Activated CD4-positive, alpha-beta memory T cell treated with anti-CD3 and anti-CD28 coated beads for 36 hours (primary cell): ENCODE results near the gene SMIM7. TPM values are rescaled to one million over a fixed set of nuclear protein-coding genes. Genes with fewer than 3 reads are reported as not detected.
"Not testable (repeated sequence)": the region's sequence is repeated elsewhere in the genome, so short reads cannot be mapped to it uniquely, and the experiment has no call there.

Experiments used
- CTCF ChIA-PET: fragments of 350-600 bp; sonication (Branson Sonifier 250); formaldehyde crosslinking; loops from one replicate; lab custom pipeline; 2021; ENCODE audit warnings: antibody characterized with exemption, inconsistent platforms; lab: Charles Lee
- POLR2A ChIA-PET: fragments of 350-600 bp; sonication (Branson Sonifier 250); formaldehyde crosslinking; loops from one replicate; lab custom pipeline; 2021; ENCODE audit warnings: antibody characterized with exemption; lab: Charles Lee
- DNase-seq: peaks from one replicate; pipeline ENCODE4 v3.0.0-alpha.2; 2020
- H3K27ac Mint-ChIP-seq: one replicate; pipeline ENCODE4 v1.8.0; 2021; ENCODE audit warnings: mixed read lengths
- H3K27me3 Mint-ChIP-seq: one replicate; pipeline ENCODE4 v1.8.0; 2021; ENCODE audit warnings: mixed read lengths
- H3K36me3 Mint-ChIP-seq: one replicate; pipeline ENCODE4 v1.8.0; 2021; ENCODE audit warnings: mixed read lengths
- H3K4me1 Mint-ChIP-seq: one replicate; pipeline ENCODE4 v1.8.0; 2021; ENCODE audit warnings: low read depth, mixed read lengths
- H3K4me3 Mint-ChIP-seq: one replicate; pipeline ENCODE4 v1.8.0; 2021; ENCODE audit warnings: mild to moderate bottlenecking, mixed read lengths
- H3K9me3 Mint-ChIP-seq: one replicate; pipeline ENCODE4 v1.8.0; 2021; ENCODE audit warnings: mixed read lengths
- intact Hi-C: fragments of 100-400 bp; cut with micrococcal nuclease; formaldehyde crosslinking; loops from one replicate; pipeline ENCODE4 v1.15.1; 2023
- total RNA-seq, 2 experiments: library from RNA; stranded (reverse); gene quantifications; one replicate each; pipeline ENCODE4 v1.2.3, GENCODE V29; 2021

Gene SMIM7
- total RNA-seq: 10 to 100 TPM; 50.5 to 50.9 TPM

DNA sequence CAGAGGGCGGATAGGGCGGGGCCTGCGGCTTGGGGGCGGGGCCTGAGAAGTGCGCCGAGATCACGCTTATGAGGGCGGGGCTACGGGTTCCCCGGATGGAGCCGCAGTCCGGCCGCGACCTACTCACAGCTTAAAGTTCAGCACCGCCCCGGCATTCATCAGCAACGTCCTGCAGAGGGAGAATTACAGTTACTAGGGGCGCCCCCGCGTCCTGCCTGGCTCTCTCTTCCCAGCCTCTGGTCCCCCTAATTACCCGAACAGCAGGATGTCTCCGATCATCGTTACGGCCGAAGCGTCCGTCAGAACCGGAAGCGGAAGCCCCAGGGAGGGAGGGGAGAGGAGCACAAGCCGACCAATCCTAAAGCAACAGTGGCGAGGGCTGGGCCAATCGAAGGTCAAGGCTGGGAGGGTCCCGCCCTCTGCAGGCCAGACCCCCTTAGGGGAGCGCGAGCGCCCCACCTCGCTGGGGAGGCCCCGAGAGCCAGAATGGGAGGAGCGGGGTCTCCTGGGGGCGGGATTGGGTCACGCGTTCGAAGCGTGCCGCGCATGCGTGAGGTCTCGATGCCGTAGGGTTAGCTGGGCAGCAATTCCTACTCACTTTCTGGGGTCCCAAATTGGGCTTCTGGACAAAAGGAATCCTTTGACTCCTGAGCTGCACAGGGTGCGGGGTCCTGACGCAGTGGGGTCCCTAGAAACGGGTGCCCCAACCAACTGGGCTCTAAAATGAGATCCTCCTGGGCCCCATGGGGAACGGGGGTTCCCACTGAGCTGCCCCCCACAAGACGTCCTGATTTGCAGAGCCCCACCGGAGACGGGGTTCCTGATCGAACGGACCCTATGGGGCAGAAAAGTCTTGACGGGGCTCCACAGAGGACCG lies at the start of gene SMIM7:
Gene SMIM7, minus strand, starts transcription at position 313 of the 877 bp plus-strand sequence. Its CDS starts 34 bp downstream, at position 279.
- Mint-ChIP-seq H3K9me3 (no peaks in the 10 kb centered on the region), H3K4me1 (peaks cover 28% of the 10 kb centered on the region), H3K27me3 (peaks cover 2% of the 10 kb centered on the region), H3K36me3 (peaks cover 25% of the 10 kb centered on the region), H3K4me3 (peak within 1 kb of the TSS; percentile 93), H3K27ac (peak within 1 kb of the TSS; percentile 95)
- ChIA-PET POLR2A (interaction anchor here (0.6 to 3.0 kb wide), 5 partner anchors 23 to 117 kb away, joined by 3 to 10 read pairs (median 5); no protein-coding TSS in a partner anchor), CTCF (interaction anchor here (1.0 to 1.8 kb wide), 2 partner anchors 31 to 65 kb away, joined by 3 to 4 read pairs; no protein-coding TSS in a partner anchor)
- peak; percentile 99 for DNase-seq
- intact Hi-C loops: loop anchor here (1.0 to 5.0 kb wide), 5 partner anchors 32 to 1087 kb away; partner anchors contain the start of genes CHERP, MED26 and SLC35E1

- Mint-ChIP-seq H3K27ac (no peak overlapping the region), H3K36me3 (no peaks in the 10 kb centered on the region), H3K27me3 (peaks cover 2% of the 10 kb centered on the region), H3K4me1 (no peaks in the 10 kb centered on the region), H3K9me3 (no peaks in the 10 kb centered on the region), H3K4me3 (no peak overlapping the region)
- intact Hi-C loops: no loop called here
- CTCF ChIA-PET: no interaction called here
- no peak for DNase-seq
- POLR2A ChIA-PET: no interaction called here
Measured at GRCh38 chr19:16703677-16704076, 43.7 kb upstream of the SMIM7 start.

DNA sequence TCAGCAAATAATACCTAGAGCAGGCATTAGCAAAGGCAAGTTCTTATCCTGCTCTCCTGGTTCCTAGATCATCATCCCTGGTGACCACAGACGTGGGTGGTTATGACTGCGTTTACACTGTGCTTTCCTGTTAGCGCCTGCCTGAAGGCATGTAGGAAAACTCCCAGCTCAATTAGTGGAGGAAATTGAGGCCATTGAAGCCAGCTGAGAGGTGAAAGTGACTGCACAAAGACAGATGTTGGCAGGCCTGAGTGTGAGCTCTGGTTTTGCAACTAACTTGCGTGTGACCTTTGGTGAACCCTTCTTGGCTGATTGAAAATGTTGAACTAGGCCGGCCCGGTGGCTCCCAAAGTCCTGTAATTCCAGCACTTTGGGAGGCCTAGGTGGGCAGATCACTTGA lies 42.2 kb upstream of the SMIM7 start:
- Mint-ChIP-seq H3K36me3 (no peaks in the 10 kb centered on the region), H3K9me3 (no peaks in the 10 kb centered on the region), H3K27ac (no peak overlapping the region), H3K4me1 (no peaks in the 10 kb centered on the region), H3K4me3 (no peak overlapping the region), H3K27me3 (peaks cover 2% of the 10 kb centered on the region)
- CTCF ChIA-PET: interaction anchor here (0.6 kb wide), 1 partner anchor 18 kb away, joined by 3 read pairs; no protein-coding TSS in a partner anchor
- POLR2A ChIA-PET: no interaction called here
- no peak for DNase-seq
- intact Hi-C loops: no loop called here

GRCh38 chr19:16698914-16699313 lies 39.0 kb upstream of the SMIM7 start:
- Mint-ChIP-seq H3K4me1 (no peaks in the 10 kb centered on the region), H3K36me3 (no peaks in the 10 kb centered on the region), H3K4me3 (no peak overlapping the region), H3K27ac (no peak overlapping the region), H3K27me3 (peaks cover 1% of the 10 kb centered on the region), H3K9me3 (peaks cover 3% of the 10 kb centered on the region)
- intact Hi-C loops: no loop called here
- POLR2A ChIA-PET: no interaction called here
- CTCF ChIA-PET: no interaction called here
- DNase-seq: no peak

GRCh38 chr19:16688084-16688483 lies 28.1 kb upstream of the SMIM7 start:
- intact Hi-C loops: no loop called here
- no peaks in the 10 kb centered on the region for H3K27me3 Mint-ChIP-seq
- ChIA-PET CTCF (no interaction called here), POLR2A (no interaction called here)
- no peak for DNase-seq
- peaks cover 4% of the 10 kb centered on the region for H3K9me3 Mint-ChIP-seq
- no peaks in the 10 kb centered on the region for H3K36me3 Mint-ChIP-seq
- H3K27ac Mint-ChIP-seq: no peak overlapping the region
- H3K4me1 Mint-ChIP-seq: no peaks in the 10 kb centered on the region
- no peak overlapping the region for H3K4me3 Mint-ChIP-seq

DNA sequence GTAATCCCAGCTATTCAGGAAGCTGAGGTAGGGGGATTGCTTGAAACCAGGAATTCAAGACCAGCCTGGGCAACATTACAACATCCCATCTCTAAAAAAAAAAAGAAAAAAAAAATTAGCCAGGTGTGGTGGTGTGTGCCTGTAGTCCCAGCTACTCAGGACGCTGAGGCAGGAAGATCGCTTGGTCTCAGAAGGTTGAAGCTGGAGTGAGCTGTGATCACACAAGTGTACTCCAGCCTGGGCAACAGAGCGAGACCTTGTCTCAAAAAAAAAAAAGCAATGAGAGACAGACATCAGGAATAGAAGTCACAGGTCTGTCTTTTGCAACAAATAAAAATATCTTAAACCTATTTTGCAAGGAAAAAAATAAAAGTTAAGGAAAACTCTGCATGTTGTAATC lies 24.3 kb upstream of the SMIM7 start:
- H3K4me1 Mint-ChIP-seq: no peaks in the 10 kb centered on the region
- no peak overlapping the region for H3K4me3 Mint-ChIP-seq
- CTCF ChIA-PET: no interaction called here
- no peaks in the 10 kb centered on the region for H3K27me3 Mint-ChIP-seq
- peaks cover 6% of the 10 kb centered on the region for H3K36me3 Mint-ChIP-seq
- no peak overlapping the region for H3K27ac Mint-ChIP-seq
- peaks cover 8% of the 10 kb centered on the region for H3K9me3 Mint-ChIP-seq
- DNase-seq: no peak
- intact Hi-C loops: no loop called here
- POLR2A ChIA-PET: no interaction called here

- Mint-ChIP-seq H3K4me1 (no peaks in the 10 kb centered on the region), H3K27ac (no peak overlapping the region), H3K36me3 (peaks cover 6% of the 10 kb centered on the region), H3K27me3 (no peaks in the 10 kb centered on the region), H3K4me3 (no peak overlapping the region), H3K9me3 (peaks cover 8% of the 10 kb centered on the region)
- CTCF ChIA-PET: interaction anchor here (1.3 kb wide), 1 partner anchor 32 kb away, joined by 3 read pairs; no protein-coding TSS in a partner anchor
- no peak for DNase-seq
- intact Hi-C loops: no loop called here
- POLR2A ChIA-PET: no interaction called here
Measured at GRCh38 chr19:16682539-16682938, 22.6 kb upstream of the SMIM7 start.

DNA sequence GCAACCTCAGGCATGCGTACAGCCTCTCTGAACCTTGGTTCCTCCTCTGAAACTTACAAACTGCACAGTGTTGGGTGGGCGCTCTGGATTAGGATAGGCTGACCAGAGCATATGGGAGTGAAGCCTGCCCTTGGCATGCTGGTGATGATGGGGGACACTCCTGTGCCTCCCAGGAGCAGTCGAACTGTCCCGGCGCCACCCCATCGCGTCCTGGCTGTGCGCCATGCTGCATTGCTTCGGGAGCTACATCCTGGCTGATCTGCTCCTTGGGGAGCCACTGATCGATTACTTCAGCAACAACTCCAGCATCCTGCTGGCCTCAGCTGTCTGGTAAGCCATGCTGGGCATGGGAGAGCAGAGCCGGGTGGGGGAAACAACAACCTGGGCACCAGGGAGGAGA lies 19.9 kb upstream of the SMIM7 start:
- Mint-ChIP-seq H3K4me3 (no peak overlapping the region), H3K36me3 (peaks cover 6% of the 10 kb centered on the region), H3K9me3 (peaks cover 8% of the 10 kb centered on the region), H3K4me1 (no peaks in the 10 kb centered on the region), H3K27me3 (peaks cover 3% of the 10 kb centered on the region), H3K27ac (no peak overlapping the region)
- CTCF ChIA-PET: no interaction called here
- DNase-seq: no peak
- POLR2A ChIA-PET: no interaction called here
- intact Hi-C loops: no loop called here

DNA sequence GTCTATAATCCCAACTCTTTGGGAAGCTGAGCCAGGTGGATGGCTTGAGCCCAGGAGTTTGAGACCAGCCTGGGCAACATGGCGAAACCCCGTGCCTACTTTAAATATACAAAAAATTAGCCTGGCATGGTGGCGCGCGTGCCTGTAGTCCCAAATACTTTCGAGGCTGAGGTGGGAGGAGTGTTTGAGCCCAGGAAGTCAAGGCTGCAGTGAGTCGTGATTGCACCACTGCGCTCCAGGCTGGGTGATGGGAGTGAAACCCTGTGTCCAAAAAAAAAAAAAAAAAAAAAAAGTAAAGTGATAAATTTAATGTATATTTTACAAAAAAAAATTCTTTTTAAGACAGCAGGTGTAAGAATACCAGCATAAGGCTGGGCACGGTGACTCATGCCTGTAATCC lies 18.6 kb upstream of the SMIM7 start:
- intact Hi-C loops: no loop called here
- ChIA-PET CTCF (no interaction called here), POLR2A (no interaction called here)

GRCh38 chr19:16677055-16677454 lies 17.1 kb upstream of the SMIM7 start:
- no peak overlapping the region for H3K27ac Mint-ChIP-seq
- no peaks in the 10 kb centered on the region for H3K4me1 Mint-ChIP-seq
- H3K4me3 Mint-ChIP-seq: no peak overlapping the region
- POLR2A ChIA-PET: interaction anchor here (0.6 kb wide), 1 partner anchor 268 kb away, joined by 6 read pairs; no protein-coding TSS in a partner anchor
- no peak for DNase-seq
- H3K9me3 Mint-ChIP-seq: peaks cover 8% of the 10 kb centered on the region
- H3K36me3 Mint-ChIP-seq: peaks cover 6% of the 10 kb centered on the region
- intact Hi-C loops: no loop called here
- peaks cover 3% of the 10 kb centered on the region for H3K27me3 Mint-ChIP-seq
- CTCF ChIA-PET: interaction anchor here (0.7 kb wide), 1 partner anchor 20 kb away, joined by 3 read pairs; no protein-coding TSS in a partner anchor

More for the DNA sequence above, 18.6 kb upstream of the SMIM7 start:
- no peak for DNase-seq
- peaks cover 3% of the 10 kb centered on the region for H3K27me3 Mint-ChIP-seq
- no peak overlapping the region for H3K27ac Mint-ChIP-seq
- H3K36me3 Mint-ChIP-seq: peaks cover 6% of the 10 kb centered on the region
- peaks cover 8% of the 10 kb centered on the region for H3K9me3 Mint-ChIP-seq
- no peak overlapping the region for H3K4me3 Mint-ChIP-seq
- H3K4me1 Mint-ChIP-seq: no peaks in the 10 kb centered on the region

DNA sequence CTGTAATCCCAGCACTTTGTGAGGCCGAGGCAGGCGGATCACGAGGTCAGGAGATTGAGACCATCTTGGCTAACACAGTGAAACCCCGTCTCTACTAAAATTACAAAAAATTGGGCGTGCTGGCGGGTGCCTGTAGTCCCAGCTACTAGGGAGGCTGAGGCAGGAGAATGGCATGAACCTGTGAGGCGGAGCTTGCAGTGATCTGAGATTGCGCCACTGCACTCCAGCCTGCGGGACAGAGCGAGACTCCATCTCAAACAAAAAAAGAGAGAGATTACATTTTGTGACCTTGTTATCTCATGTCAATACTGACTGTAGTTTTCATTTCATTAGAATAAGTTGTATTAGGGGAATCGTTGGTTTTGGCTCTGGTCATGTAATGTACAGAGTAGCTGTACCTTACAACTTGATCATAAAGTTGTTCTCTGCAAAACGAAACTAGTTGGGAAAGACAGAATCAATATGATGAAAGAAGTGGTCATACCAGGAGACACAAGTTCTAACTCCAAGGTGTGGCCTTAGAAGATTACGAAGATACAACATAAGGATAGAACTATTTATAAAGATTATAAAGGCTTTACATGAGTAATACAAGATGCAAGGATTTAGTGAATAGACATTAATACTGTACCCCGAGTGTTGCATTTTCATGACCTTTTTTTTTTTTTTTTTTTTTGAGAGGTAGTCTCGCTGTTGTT lies 16.3 kb upstream of the SMIM7 start:
- CTCF ChIA-PET: interaction anchor here (0.7 kb wide), 1 partner anchor 20 kb away, joined by 3 read pairs; no protein-coding TSS in a partner anchor
- no peaks in the 10 kb centered on the region for H3K4me1 Mint-ChIP-seq

GRCh38 chr19:16673839-16674238 lies 13.9 kb upstream of the SMIM7 start:
- DNase-seq, POLR2A ChIA-PET, H3K9me3 Mint-ChIP-seq, H3K36me3 Mint-ChIP-seq, CTCF ChIA-PET, H3K4me1 Mint-ChIP-seq, H3K27ac Mint-ChIP-seq, H3K4me3 Mint-ChIP-seq, H3K27me3 Mint-ChIP-seq, intact Hi-C loops: not testable (repeated sequence)

More for the DNA sequence above, 16.3 kb upstream of the SMIM7 start:
- H3K27ac Mint-ChIP-seq: no peak overlapping the region
- no peak for DNase-seq
- H3K36me3 Mint-ChIP-seq: peaks cover 4% of the 10 kb centered on the region
- H3K4me3 Mint-ChIP-seq: no peak overlapping the region
- peaks cover 3% of the 10 kb centered on the region for H3K27me3 Mint-ChIP-seq
- POLR2A ChIA-PET: interaction anchor here (0.6 kb wide), 1 partner anchor 268 kb away, joined by 6 read pairs; no protein-coding TSS in a partner anchor
- intact Hi-C loops: no loop called here
- peaks cover 1% of the 10 kb centered on the region for H3K9me3 Mint-ChIP-seq
